Suppressor macrophage treated with lipopolysaccharide for 1 hour (primary cell): ENCODE data around the gene ACKR1.

Source experiments
- DNase-seq, 3 donors: peaks; one replicate each; pipeline ENCODE4 v3.0.0-alpha.2; 2020 to 2022

The ACKR1 gene

GRCh38 chr1:159187647-159188374, 16.9 kb upstream of the ACKR1 start:
- DNase-seq = no peak

GRCh38 chr1:159188375-159188788, 16.3 kb upstream of the ACKR1 start:
- peak; percentile 58 to 66 (median 63) for DNase-seq

- no peak for DNase-seq
Measured at GRCh38 chr1:159190441-159190840, 14.2 kb upstream of the ACKR1 start.

GRCh38 chr1:159196543-159196942, 8.1 kb upstream of the ACKR1 start:
- no peak for DNase-seq

- peak; percentile 87 to 93 (median 88) for DNase-seq
Measured at GRCh38 chr1:159197561-159198557, 6.8 kb upstream of the ACKR1 start.

- DNase-seq = no peak
Measured at GRCh38 chr1:159199901-159200300, 4.8 kb upstream of the ACKR1 start.

GRCh38 chr1:159200769-159201168, 3.9 kb upstream of the ACKR1 start:
- no peak for DNase-seq

- DNase-seq = peak in 1 of 3 donors; percentile 16
Measured at GRCh38 chr1:159201642-159202041, 3.0 kb upstream of the ACKR1 start.

- DNase-seq = peak; percentile 27 to 30 (median 28)
Measured at GRCh38 chr1:159203610-159204009, 1.1 kb upstream of the ACKR1 start.

GRCh38 chr1:159205225-159205624, 550 bp downstream of the ACKR1 start:
- no peak for DNase-seq

GRCh38 chr1:159206110-159206509, 1.4 kb downstream of the ACKR1 start:
- DNase-seq = no peak

- DNase-seq = peak; percentile 28 to 50 (median 36)
Measured at GRCh38 chr1:159207080-159207479, 2.4 kb downstream of the ACKR1 start.

GRCh38 chr1:159207774-159208173, 3.1 kb downstream of the ACKR1 start:
- no peak for DNase-seq

- DNase-seq = no peak
Measured at GRCh38 chr1:159208175-159208825, 3.6 kb downstream of the ACKR1 start.

- DNase-seq = no peak
Measured at GRCh38 chr1:159209061-159209460, 4.4 kb downstream of the ACKR1 start.

- peak; percentile 58 to 64 (median 58) for DNase-seq
Measured at GRCh38 chr1:159211331-159212136, 6.9 kb downstream of the ACKR1 start.

GRCh38 chr1:159212596-159212995, 7.9 kb downstream of the ACKR1 start:
- no peak for DNase-seq

- DNase-seq = peak; percentile 55 to 69 (median 68)
Measured at GRCh38 chr1:159214149-159214760, 9.6 kb downstream of the ACKR1 start.

GRCh38 chr1:159218649-159219636, 14.3 kb downstream of the ACKR1 start:
- DNase-seq = no peak

- DNase-seq = no peak
Measured at GRCh38 chr1:159222075-159222865, 17.6 kb downstream of the ACKR1 start.
